ENCODE data around the gene TSGA10. TPM values are rescaled to one million over a fixed set of nuclear protein-coding genes. Genes with fewer than 3 reads are reported as not detected.
A peak's percentile ranks its signal among the peaks of the same experiment; 100 is the strongest.
"Not testable (repeated sequence)": the region's sequence is repeated elsewhere in the genome, so short reads cannot be mapped to it uniquely, and the experiment has no call there.

TSGA10 gene
- total RNA-seq, 4 donors from 2014 or later, result 7.0 to 12.6 (median 10.8) TPM

DNA sequence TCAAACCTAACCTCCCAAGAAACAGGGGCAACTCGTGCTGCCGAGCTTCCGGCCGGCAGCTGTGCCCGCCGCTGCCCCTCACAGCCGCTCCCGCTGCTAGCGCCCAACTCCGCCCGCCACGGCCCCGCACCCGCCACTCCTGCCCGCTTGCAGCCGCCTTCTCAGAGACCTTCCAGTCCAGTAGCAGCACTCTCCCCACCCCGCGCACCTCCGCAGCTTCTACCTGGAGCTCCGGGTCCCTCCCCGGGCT, 14.0 kb downstream of the TSGA10 start:
- H3K4me3 ChIP-seq (ENCODE audit: low read depth, poor library complexity, severe bottlenecking), result peak overlapping the region; percentile 75
- DNase-seq (ENCODE audit: low spot score in 2 of 2), result no peak
- 2% methylated on average over 21 of the region's 21 CpGs; no CpG with 5 or more reads in 1 of the 2 donors for WGBS, 2 donors
- TF ChIP-seq POLR2A (IDR thresholded peaks at IDR 0.05), result no peak
- TF ChIP-seq, protein P1, sequence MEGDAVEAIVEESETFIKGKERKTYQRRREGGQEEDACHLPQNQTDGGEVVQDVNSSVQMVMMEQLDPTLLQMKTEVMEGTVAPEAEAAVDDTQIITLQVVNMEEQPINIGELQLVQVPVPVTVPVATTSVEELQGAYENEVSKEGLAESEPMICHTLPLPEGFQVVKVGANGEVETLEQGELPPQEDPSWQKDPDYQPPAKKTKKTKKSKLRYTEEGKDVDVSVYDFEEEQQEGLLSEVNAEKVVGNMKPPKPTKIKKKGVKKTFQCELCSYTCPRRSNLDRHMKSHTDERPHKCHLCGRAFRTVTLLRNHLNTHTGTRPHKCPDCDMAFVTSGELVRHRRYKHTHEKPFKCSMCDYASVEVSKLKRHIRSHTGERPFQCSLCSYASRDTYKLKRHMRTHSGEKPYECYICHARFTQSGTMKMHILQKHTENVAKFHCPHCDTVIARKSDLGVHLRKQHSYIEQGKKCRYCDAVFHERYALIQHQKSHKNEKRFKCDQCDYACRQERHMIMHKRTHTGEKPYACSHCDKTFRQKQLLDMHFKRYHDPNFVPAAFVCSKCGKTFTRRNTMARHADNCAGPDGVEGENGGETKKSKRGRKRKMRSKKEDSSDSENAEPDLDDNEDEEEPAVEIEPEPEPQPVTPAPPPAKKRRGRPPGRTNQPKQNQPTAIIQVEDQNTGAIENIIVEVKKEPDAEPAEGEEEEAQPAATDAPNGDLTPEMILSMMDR (IDR thresholded peaks at IDR 0.05), result no peak
- intact Hi-C loops (cut with DNase I; ENCODE audit: low total_unique reads), result no loop called here

DNA sequence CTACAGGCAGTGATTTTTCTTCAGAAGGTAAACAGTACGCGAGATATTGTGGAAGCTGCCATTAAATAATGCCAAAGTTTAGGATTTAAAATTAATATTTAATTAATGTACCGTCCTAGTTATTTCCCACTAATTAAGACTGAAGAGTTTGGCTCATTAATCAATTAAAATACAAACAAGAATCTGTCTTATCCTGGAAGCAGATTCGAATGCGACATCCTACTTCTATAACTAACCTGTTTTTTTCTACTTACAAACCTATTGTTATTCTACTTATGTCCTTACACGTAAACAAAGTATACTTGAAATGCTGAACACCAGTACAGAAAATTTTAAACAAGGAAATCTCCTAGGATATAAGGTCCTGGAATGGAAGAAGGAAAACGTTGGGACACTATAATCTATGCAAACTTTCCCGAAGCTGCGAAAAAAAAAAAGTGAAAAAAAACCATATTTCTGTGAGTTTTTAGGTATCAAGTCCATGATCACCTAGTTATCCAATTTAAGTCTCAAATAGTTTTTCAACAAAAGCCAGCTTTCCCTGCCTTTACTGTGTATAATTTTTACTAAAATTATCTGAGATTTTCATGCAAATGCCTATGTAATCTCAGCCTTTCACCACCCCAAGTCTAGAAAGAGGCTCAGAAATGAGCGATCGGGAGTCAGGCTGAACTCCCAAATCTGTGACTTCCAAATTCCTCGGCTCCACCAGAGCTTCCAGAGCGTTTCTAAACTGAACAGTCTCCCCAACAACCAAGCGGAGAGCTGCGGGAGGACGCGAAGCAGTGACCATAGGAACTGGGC, 14.5 kb downstream of the TSGA10 start:
- no peak for DNase-seq (ENCODE audit: low spot score in 2 of 2)
- TF ChIP-seq POLR2A (IDR thresholded peaks at IDR 0.05), result no peak
- TF ChIP-seq, protein P1 (IDR thresholded peaks at IDR 0.05), result no peak
- intact Hi-C loops (cut with DNase I; ENCODE audit: low total_unique reads), result no loop called here
- H3K4me3 ChIP-seq (ENCODE audit: low read depth, poor library complexity, severe bottlenecking), result peak overlapping the region; percentile 75
- WGBS, 2 donors, result 18 to 26% methylated on average over 14 to 17 of the region's 17 CpGs

DNA sequence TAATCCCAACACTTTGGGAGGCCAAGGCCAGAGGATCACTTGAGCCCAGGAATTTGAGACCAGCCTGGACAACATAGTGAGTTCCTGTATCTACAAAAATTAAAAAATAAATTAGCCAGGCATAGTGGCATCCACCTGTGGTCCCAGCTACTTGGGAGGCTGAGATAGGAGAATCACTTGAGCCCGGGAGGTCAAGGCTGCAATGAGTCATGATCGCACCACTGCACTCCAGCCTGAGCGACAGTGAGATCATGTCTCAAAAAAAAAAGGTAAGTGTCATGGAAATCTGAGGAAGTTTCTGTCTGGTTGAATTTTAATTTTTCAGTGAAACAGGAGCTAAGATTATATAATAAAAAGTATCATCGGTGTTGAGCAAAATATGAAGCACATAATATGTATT, 15.7 kb downstream of the TSGA10 start:
- no peak overlapping the region for H3K4me3 ChIP-seq (ENCODE audit: low read depth, poor library complexity, severe bottlenecking)
- TF ChIP-seq, protein P1 (IDR thresholded peaks at IDR 0.05), result no peak
- no peak for TF ChIP-seq POLR2A (IDR thresholded peaks at IDR 0.05)
- DNase-seq (ENCODE audit: low spot score in 2 of 2), result no peak
- WGBS, 2 donors, result 96 to 99% methylated on average over 4 of the region's 4 CpGs
- intact Hi-C loops (cut with DNase I; ENCODE audit: low total_unique reads), result no loop called here

DNA sequence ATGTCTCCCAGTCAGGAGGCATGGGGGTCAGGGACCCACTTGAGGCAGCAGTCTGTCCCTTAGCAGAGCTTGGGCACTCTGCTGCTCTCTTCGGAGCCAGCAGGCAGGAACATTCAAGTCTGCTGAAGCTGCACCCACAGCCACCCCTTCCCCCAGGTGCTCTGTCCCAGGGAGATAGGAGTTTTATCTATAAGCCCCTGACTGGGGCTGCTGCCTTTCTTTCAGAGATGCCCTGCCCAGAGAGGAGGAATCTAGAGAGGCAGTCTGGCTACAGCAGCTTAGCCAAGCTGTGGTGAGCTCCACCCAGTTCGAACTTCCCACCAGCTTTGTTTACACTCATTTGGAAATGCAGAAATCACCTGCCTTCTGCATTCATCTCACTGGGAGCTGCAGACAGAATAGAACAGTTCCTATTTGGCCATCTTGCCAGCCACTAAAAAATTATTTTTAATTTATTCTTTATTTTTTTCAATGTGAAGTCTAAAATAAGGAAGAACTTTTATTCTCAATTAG, 19.6 kb downstream of the TSGA10 start:
- DNase-seq (ENCODE audit: low spot score in 2 of 2); intact Hi-C loops (cut with DNase I; ENCODE audit: low total_unique reads); H3K4me3 ChIP-seq (ENCODE audit: low read depth, poor library complexity, severe bottlenecking): not testable (repeated sequence)
- 92 to 93% methylated on average over 2 of the region's 2 CpGs for WGBS, 2 donors

DNA sequence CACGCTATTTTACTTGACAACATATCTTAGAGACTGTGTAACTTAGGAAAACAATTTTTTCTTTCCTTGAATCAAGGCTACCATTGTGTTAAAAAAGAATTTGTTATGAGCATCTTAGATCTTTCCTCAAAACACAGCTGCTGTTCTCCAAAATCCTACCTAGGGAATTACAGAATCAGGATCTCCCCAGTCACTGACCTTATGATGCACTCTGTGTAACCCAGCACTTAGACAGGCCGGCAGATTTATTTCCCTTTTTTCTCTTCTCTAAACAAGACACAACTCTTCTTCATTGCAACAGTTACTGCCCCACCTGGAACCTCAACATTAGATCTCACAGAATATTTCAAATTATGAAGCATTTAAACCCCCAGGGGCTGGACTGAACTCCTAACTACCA, 26.8 kb downstream of the TSGA10 start:
- no peak overlapping the region for H3K4me3 ChIP-seq (ENCODE audit: low read depth, poor library complexity, severe bottlenecking)
- TF ChIP-seq POLR2A (IDR thresholded peaks at IDR 0.05), result no peak
- TF ChIP-seq, protein P1 (IDR thresholded peaks at IDR 0.05), result no peak
- intact Hi-C loops (cut with DNase I; ENCODE audit: low total_unique reads), result no loop called here
- 68 to 72% methylated on average over 2 of the region's 2 CpGs for WGBS, 2 donors
- no peak for DNase-seq (ENCODE audit: low spot score in 2 of 2)

DNA sequence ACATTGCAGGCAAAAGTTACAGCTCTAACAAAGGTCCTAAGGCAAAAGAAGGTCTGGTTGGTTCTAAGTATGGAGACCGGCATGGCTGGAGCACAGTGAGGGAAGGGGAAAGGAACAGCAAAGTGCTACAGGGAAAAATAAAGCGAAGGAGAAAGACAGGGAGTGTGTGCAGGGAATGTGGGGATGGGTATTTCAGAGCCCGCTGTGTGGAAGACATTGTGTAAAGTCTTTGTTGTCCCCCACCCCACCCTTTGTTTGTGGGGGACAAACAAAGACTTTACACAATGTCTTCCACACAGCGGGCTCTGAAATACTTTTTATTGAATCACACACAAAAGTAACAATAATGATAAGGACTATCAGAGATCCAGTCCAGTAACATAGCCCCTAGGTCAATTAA, 42.1 kb downstream of the TSGA10 start:
- 76 to 79% methylated on average over 4 of the region's 4 CpGs for WGBS, 2 donors
- intact Hi-C loops (cut with DNase I; ENCODE audit: low total_unique reads), result loop anchor here (10.0 kb wide), 1 partner anchor 928 kb away; no protein-coding TSS in a partner anchor
- TF ChIP-seq, protein P1 (IDR thresholded peaks at IDR 0.05), result no peak
- no peak for DNase-seq (ENCODE audit: low spot score in 2 of 2)
- H3K4me3 ChIP-seq (ENCODE audit: low read depth, poor library complexity, severe bottlenecking), result no peak overlapping the region

All from lower leg skin (tissue), 4 donors.